GM13976 (cell line): Measurements from ENCODE around the gene TRMU.

Experiments used
- DNase-seq: peaks from one replicate; pipeline ENCODE4 v3.0.0; 2012; ENCODE audit warnings: low spot score
- in situ Hi-C: fragments of 300-500 bp; cut with MboI; formaldehyde crosslinking; loops from one replicate; pipeline ENCODE4 v1.12.0; 2022; ENCODE audit warnings: low sequenced_read_pairs, mixed read lengths, inconsistent platforms; ENCODE audit not compliant: unreplicated experiment
- TF ChIP-seq, protein P1 (sequence below): IDR thresholded peaks from 2 replicates; pipeline ENCODE4 v1.5.1; 2012; ENCODE audit warnings: borderline replicate concordance, mild to moderate bottlenecking; ENCODE audit not compliant: insufficient read depth; ENCODE audit errors: extremely low read depth, missing control alignments, control extremely low read depth

TRMU gene

DNA sequence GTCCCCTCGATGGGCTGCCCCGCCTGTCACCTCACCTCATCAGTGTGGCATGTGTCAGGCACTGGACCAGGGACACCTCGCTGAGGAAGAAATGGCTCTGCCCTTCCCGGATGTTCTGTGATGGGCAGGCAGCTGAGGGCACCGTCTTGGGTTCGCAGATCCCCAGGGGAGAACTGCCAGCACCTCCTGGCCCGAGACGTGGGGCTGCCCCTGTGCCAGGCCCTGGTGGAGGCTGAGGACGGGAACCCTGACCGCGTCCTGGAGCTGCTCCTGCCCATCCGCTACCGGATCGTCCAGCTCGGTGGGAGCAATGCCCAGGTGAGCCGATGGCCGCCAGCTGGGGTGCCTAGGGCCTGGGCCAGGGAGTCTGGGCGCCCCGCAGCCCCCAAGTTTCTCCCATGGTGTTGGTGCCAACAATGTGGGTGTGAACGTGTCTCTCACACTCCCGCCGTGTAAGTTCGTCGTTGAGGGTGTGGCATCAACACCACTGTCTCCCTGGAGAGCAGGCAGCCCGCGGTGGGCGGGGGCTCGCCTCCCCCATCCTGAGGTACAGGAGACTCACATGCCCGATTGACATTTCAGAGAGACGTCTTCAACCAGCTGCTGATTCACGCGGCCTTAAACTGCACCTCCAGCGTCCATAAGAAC, 46.1 kb upstream of the TRMU start:
- in situ Hi-C loops, result no loop called here
- TF ChIP-seq, protein P1, sequence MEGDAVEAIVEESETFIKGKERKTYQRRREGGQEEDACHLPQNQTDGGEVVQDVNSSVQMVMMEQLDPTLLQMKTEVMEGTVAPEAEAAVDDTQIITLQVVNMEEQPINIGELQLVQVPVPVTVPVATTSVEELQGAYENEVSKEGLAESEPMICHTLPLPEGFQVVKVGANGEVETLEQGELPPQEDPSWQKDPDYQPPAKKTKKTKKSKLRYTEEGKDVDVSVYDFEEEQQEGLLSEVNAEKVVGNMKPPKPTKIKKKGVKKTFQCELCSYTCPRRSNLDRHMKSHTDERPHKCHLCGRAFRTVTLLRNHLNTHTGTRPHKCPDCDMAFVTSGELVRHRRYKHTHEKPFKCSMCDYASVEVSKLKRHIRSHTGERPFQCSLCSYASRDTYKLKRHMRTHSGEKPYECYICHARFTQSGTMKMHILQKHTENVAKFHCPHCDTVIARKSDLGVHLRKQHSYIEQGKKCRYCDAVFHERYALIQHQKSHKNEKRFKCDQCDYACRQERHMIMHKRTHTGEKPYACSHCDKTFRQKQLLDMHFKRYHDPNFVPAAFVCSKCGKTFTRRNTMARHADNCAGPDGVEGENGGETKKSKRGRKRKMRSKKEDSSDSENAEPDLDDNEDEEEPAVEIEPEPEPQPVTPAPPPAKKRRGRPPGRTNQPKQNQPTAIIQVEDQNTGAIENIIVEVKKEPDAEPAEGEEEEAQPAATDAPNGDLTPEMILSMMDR, result no peak
- DNase-seq, result no peak

DNA sequence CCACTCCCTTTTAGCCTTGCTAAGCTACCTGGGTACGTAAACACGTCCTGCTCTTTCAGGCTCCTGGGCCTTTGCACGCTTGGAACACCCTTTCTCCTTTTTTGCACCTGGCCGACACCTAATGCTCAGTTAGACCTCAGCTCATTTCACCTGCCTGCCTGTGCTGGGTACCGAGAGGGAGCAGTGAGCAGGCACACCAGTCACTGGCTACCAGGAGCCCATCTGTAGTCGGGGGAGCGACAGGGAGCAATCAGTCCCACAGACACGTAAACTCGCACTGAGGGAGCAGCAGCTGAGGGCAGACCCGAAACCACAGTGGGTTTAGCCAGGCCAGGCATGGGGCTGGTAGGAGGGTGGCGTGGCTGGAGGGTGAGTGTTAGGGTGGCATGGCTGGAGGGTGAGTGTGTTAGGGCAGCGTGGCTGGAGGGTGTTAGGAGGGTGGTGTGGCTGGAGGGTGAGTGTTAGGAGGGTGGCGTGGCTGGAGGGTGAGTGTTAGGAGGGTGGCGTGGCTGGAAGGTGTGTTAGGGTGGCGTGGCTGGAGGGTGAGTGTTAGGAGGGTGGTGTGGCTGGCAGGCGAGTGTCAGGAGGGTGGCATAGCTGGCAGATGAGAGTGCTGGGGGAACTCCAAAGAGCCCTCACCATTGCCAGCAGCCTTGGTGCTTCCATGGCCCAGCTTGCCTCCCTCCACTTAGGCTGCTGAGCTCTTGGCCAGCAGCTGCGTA, 45.2 kb upstream of the TRMU start:
- in situ Hi-C loops, result no loop called here
- no peak for DNase-seq
- TF ChIP-seq, protein P1, result no peak

DNA sequence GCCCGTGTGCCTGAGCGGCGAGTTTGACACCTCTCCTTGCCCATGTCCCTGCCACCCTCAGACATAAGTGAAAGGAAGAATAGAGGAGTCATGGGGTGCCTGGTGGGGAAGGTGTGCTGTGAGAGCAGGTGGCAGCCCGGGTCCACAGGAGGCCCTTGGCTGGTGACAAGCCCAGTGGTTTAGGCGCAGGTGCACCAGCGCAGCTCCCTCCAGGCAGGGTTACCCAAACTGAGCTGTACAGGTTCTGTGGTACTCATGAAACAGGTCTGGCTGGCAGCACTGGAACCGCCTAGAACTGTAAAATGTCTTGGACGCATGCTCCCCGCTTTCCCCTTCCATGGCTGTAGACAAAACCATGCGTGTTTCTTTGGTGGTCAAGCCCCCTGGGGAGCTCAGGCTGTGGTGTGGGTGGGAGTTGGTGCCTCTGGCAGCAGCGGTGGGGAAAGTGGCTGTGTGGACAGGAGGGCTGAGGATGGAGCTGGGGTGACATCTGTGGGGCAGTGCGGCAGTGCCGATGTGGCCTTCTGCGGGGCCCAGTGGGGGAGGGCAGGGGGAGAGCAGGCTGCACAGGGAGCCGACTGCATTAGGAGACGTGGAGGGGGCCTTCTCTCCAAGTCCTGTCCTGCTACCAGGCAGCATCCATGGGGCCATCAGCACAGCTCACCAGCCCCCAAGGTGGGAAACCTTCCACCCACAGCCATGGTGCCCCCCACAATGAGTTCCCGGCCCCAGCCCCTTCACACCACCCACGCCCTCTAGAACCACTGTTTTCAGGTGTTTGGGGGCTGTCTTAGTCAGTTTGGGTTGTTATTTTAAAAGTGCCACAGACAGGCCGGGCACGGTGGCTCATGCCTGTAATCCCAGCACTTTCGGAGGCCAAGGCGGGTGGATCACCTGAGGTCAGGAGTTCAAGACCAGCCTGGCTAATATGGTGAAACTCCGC, 44.4 kb upstream of the TRMU start:
- in situ Hi-C loops, result no loop called here
- TF ChIP-seq, protein P1, result no peak
- DNase-seq, result no peak

DNA sequence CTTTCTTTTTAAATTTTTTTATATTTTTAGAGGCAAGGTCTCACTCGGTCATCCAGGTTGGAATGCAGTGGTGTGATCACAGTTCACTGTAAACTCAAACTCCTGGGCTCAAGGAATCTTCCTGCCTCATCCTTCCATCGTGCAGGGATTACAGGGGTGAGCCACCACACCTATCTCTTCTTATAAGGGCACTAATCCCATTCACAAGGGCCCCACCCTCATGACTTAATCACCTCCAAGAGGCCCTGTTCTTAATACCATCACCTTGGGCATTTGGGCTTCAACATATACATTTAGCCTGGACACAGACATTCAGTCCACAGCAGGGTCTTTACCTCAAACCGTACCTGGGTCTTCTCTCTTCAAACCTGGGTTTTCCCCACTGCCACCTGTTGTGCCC, 43.3 kb upstream of the TRMU start:
- no peak for DNase-seq
- TF ChIP-seq, protein P1, result no peak
- in situ Hi-C loops, result no loop called here

DNA sequence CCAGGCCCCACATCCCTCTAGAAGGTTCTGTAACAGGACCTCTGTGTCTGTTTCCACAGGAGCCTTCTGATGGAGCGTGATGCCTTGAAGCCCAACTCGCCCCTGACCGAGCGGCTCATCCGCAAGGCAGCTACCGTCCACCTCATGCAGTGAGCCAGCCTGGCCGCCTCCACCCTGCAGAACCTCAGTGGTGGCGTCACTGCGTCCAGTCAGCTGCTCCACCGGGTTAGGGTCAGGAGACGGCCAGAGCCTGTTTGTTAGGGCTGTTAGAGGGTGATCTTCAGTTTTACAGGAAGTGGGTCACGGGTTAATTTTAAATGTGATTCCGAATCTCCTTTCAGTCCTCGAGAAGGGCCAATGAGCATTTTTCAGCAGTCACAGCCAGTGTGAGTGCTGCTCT, 42.8 kb upstream of the TRMU start:
- in situ Hi-C loops, result no loop called here
- TF ChIP-seq, protein P1, result no peak
- DNase-seq, result no peak

DNA sequence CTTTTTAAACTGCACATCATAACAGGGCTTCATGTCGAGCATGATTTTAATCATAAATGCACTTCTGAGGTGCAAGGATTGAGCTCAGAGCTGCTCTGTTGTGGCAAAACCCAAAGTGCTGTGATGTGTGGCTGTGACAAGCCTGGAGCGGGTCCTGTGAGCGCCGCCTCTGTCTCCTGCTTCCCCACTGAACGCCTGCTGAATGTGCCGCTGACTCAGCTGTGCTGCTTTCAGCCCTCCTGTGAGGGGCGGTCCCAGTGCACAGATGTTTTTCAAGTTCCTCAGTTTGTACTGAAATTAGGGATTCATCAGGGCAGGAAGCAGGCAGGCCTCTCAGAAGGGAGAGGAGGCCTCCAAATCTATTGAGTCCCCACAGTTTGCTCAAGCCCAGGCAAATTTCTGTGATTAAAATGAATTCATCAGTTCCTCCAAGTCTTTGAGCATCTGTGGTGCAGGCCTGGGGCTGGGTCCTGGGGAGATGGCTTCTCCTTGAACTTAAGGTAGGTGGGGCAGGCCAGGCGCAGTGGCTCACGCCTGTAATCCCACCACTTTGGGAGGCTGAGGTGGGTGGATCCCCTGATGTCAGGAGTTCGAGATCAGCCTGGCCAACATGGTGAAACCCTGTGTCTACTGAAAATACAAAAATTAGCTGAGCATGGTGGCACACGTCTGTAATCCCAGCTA, 41.8 kb upstream of the TRMU start:
- TF ChIP-seq, protein P1, result no peak
- in situ Hi-C loops, result no loop called here
- no peak for DNase-seq
